ENCODE measurements around the gene YWHAQ. TPM values are rescaled to one million over a fixed set of nuclear protein-coding genes. Genes with fewer than 3 reads are reported as not detected.

Gene YWHAQ
- polyA plus RNA-seq, 1 of the 3 experiments (the other 2 are of a cell fraction): 240 TPM

- TF ChIP-seq ZBTB33 (IDR thresholded peaks at IDR 0.05; ENCODE audit: borderline replicate concordance, low read depth) (no peak), GATA2 (CRISPR knock-in tag; IDR thresholded peaks at IDR 0.05) (no peak), NFIC (IDR thresholded peaks at IDR 0.05; ENCODE audit: borderline replicate concordance) (no peak), MXI1 (IDR thresholded peaks at IDR 0.05; ENCODE audit: low read depth, low read length) (no peak), RFX5 (IDR thresholded peaks at IDR 0.05; ENCODE audit: low read length) (no peak), JUND (IDR thresholded peaks at IDR 0.05) (no peak), SIN3A (IDR thresholded peaks at IDR 0.05; ENCODE audit: borderline replicate concordance, low read depth, low read length) (no peak), CTCF (IDR thresholded peaks at IDR 0.05) (no peak)
Observed at GRCh38 chr2:9649261-9649660, 18.5 kb upstream of the YWHAQ start (continued).

GRCh38 chr2:9648821-9649220, 18.0 kb upstream of the YWHAQ start:
- TF ChIP-seq GABPA (IDR thresholded peaks at IDR 0.05; ENCODE audit: low read depth) (no peak), USF2 (IDR thresholded peaks at IDR 0.05; ENCODE audit: borderline replicate concordance, low read depth, low read length) (no peak), USF1 (IDR thresholded peaks at IDR 0.05; ENCODE audit: borderline replicate concordance, low read depth) (no peak), TEAD4 (IDR thresholded peaks at IDR 0.05; ENCODE audit: borderline replicate concordance, insufficient read depth) (no peak), PBX3 (IDR thresholded peaks at IDR 0.05) (no peak), NFIC (IDR thresholded peaks at IDR 0.05; ENCODE audit: borderline replicate concordance) (no peak), MEF2A (IDR thresholded peaks at IDR 0.05; ENCODE audit: borderline replicate concordance, low read depth) (no peak), CHD2 (IDR thresholded peaks at IDR 0.05; ENCODE audit: low read length, partially characterized antibody) (no peak), FOXM1 (IDR thresholded peaks at IDR 0.05; ENCODE audit: low read depth) (no peak), RCOR1 (IDR thresholded peaks at IDR 0.05; ENCODE audit: low read length) (no peak), CTCF (IDR thresholded peaks at IDR 0.05) (no peak), EZH2phosphoT487 (IDR thresholded peaks at IDR 0.05; ENCODE audit: borderline replicate concordance, low read depth) (no peak), EP300 (IDR thresholded peaks at IDR 0.05; ENCODE audit: borderline replicate concordance in 1 of 2, low read depth in 1 of 2, low read length in 1 of 2) (no peak), YY1 (IDR thresholded peaks at IDR 0.05; ENCODE audit: low read depth) (no peak)
- H3K4me1 ChIP-seq (ENCODE audit: control insufficient read depth in 1 of 2, insufficient read depth in 2 of 2, low read depth in 1 of 2, low read length in 1 of 2): peaks cover 0 to 5% of the 10 kb centered on the region in 2 experiments; a peak in 1 of 4 replicates
- peaks cover 4% of the 10 kb centered on the region for H3F3A ChIP-seq (replicated peaks; ENCODE audit: insufficient read depth)
- no peaks in the 10 kb centered on the region for H3K27me3 ChIP-seq (ENCODE audit: insufficient read depth)
- ChIA-PET CTCF (interaction anchor here (0.9 to 1.8 kb wide), 5 partner anchors 7 to 165 kb away, joined by 3 to 7 read pairs (median 5); no protein-coding TSS in a partner anchor), POLR2A (interaction anchor here (1.0 kb wide), 1 partner anchor 18 kb away, joined by 3 read pairs; the partner anchor contains the start of gene YWHAQ)
- no peaks in the 10 kb centered on the region for H3K79me2 ChIP-seq (ENCODE audit: insufficient read depth)
- H3K4me3 ChIP-seq (ENCODE audit: low read depth in 2 of 2, low read length in 1 of 2): no peak overlapping the region
- H4K20me1 ChIP-seq (ENCODE audit: insufficient read depth): no peaks in the 10 kb centered on the region
- H3K9me2 ChIP-seq: no peaks in the 10 kb centered on the region
- 79% methylated on average over 10 of the region's 10 CpGs for WGBS (ENCODE audit: low lambda C conversion rate)
- H3K9ac ChIP-seq: no peak overlapping the region
- DNase-seq: no peak
- no peak overlapping the region for H2AFZ ChIP-seq (ENCODE audit: low read depth)
- no peaks in the 10 kb centered on the region for H3K36me3 ChIP-seq (replicated peaks in 1 of 2; ENCODE audit: control insufficient read depth in 1 of 2, insufficient read depth in 2 of 2, low read length in 1 of 2)
- no peak overlapping the region for H3K27ac ChIP-seq (ENCODE audit: low read depth in 2 of 2, low read length in 1 of 2)
- H3K4me2 ChIP-seq: no peak overlapping the region
- no peaks in the 10 kb centered on the region for H3K9me3 ChIP-seq

All from SK-N-SH (cell line).